Smooth muscle cell (in vitro differentiated cells): ENCODE data around the gene PCDHGB4. TPM values are rescaled to one million over a fixed set of nuclear protein-coding genes. Genes with fewer than 3 reads are reported as not detected.

Source experiments
- DNase-seq: peaks from one replicate; lab custom pipeline; 2025; ENCODE audit not compliant: unreplicated experiment; lab: John Stamatoyannopoulos, UW
- H2AFZ ChIP-seq: fragments of 200-600 bp; sonication (generic); 2 replicates; pipeline ENCODE4 v1.6.0; 2016; ENCODE audit warnings: antibody characterized with exemption, low read depth, mild to moderate bottlenecking
- H3F3A ChIP-seq: fragments of 200-600 bp; sonication (generic); 2 replicates; pipeline ENCODE4 v1.6.0; 2017; ENCODE audit warnings: antibody characterized with exemption, low read depth
- H3K27ac ChIP-seq: fragments of 200-600 bp; sonication (generic); 2 replicates; pipeline ENCODE4 v1.5.1; 2016; ENCODE audit warnings: low read depth, mild to moderate bottlenecking
- H3K27me3 ChIP-seq: fragments of 200-600 bp; sonication (generic); 2 replicates; pipeline ENCODE4 v1.6.1; 2016; ENCODE audit warnings: low read depth, mild to moderate bottlenecking
- H3K36me3 ChIP-seq: fragments of 200-600 bp; sonication (generic); 2 replicates; pipeline ENCODE4 v1.5.1; 2016; ENCODE audit warnings: low read depth
- H3K4me1 ChIP-seq: fragments of 200-600 bp; sonication (generic); 2 replicates; pipeline ENCODE4 v1.5.1; 2016; ENCODE audit warnings: low read depth
- H3K4me2 ChIP-seq: fragments of 200-600 bp; sonication (generic); 2 replicates; pipeline ENCODE4 v1.6.0; 2016; ENCODE audit warnings: mild to moderate bottlenecking
- H3K4me3 ChIP-seq: fragments of 200-600 bp; sonication (generic); 2 replicates; pipeline ENCODE4 v1.5.1; 2016; ENCODE audit warnings: mild to moderate bottlenecking
- H3K79me2 ChIP-seq: fragments of 200-600 bp; sonication (generic); 2 replicates; pipeline ENCODE4 v1.6.0; 2016; ENCODE audit warnings: low read depth, mild to moderate bottlenecking
- H3K9ac ChIP-seq: fragments of 200-600 bp; sonication (generic); 2 replicates; pipeline ENCODE4 v1.6.0; 2016; ENCODE audit warnings: low read depth
- H3K9me3 ChIP-seq: fragments of 200-600 bp; sonication (generic); replicated peaks from 2 replicates; pipeline ENCODE4 v1.5.1; 2016; ENCODE audit warnings: low read depth
- H4K20me1 ChIP-seq: fragments of 200-600 bp; sonication (generic); 2 replicates; pipeline ENCODE4 v1.6.0; 2016; ENCODE audit warnings: low read depth
- WGBS: methylation state at CpG from one replicate; pipeline ENCODE4 v1.1.7; 2016; ENCODE audit warnings: low lambda C conversion rate; 5-methylcytosine and 5-hydroxymethylcytosine counted together
- polyA plus RNA-seq: library from polyadenylated mRNA; unstranded; fragments of >200 nt; fragmentation: Nextera tagmentation; extraction: Ambion mirVana; gene quantifications from 2 replicates; pipeline ENCODE4 v1.2.1, GENCODE V29; 2016
- total RNA-seq: library from RNA; depleted of rRNA; stranded (reverse); fragments of >200 nt; gene quantifications from 2 replicates; pipeline ENCODE4 v1.2.3, GENCODE V29; 2014
- TF ChIP-seq, protein P1 (sequence below): fragments of 200-600 bp; sonication (generic); IDR thresholded peaks from 2 replicates; pipeline ENCODE4 v1.5.1; 2017; ENCODE audit warnings: borderline replicate concordance, mild to moderate bottlenecking, antibody characterized with exemption; ENCODE audit not compliant: insufficient read depth, poor library complexity, severe bottlenecking

The PCDHGB4 gene
- total and polyA plus RNA-seq, 2 experiments from 2014 or later, result 27.5 to 43.1 TPM

DNA sequence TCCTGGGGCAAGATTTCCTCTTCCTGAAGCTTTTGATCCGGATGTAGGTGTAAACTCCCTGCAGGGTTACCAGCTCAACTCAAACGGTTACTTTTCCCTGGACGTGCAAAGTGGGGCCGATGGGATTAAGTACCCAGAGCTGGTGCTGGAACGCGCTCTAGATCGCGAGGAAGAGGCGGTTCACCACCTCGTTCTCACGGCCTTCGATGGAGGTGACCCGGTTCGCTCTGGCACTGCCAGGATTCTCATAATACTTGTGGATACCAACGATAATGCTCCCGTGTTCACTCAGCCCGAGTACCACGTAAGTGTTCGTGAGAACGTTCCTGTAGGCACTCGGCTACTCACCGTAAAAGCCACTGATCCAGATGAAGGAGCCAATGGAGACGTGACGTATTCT, 31.9 kb upstream of the PCDHGB4 start:
- Histone ChIP-seq H3K9me3 (peaks cover 6% of the 10 kb centered on the region), H3F3A (no peaks in the 10 kb centered on the region), H3K4me2 (no peak overlapping the region), H3K36me3 (no peaks in the 10 kb centered on the region), H3K4me1 (no peaks in the 10 kb centered on the region), H3K79me2 (no peaks in the 10 kb centered on the region), H2AFZ (no peak overlapping the region), H3K9ac (no peak overlapping the region), H4K20me1 (no peaks in the 10 kb centered on the region), H3K27ac (no peak overlapping the region), H3K4me3 (no peak overlapping the region), H3K27me3 (no peaks in the 10 kb centered on the region)
- TF ChIP-seq, protein P1, sequence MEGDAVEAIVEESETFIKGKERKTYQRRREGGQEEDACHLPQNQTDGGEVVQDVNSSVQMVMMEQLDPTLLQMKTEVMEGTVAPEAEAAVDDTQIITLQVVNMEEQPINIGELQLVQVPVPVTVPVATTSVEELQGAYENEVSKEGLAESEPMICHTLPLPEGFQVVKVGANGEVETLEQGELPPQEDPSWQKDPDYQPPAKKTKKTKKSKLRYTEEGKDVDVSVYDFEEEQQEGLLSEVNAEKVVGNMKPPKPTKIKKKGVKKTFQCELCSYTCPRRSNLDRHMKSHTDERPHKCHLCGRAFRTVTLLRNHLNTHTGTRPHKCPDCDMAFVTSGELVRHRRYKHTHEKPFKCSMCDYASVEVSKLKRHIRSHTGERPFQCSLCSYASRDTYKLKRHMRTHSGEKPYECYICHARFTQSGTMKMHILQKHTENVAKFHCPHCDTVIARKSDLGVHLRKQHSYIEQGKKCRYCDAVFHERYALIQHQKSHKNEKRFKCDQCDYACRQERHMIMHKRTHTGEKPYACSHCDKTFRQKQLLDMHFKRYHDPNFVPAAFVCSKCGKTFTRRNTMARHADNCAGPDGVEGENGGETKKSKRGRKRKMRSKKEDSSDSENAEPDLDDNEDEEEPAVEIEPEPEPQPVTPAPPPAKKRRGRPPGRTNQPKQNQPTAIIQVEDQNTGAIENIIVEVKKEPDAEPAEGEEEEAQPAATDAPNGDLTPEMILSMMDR, result no peak
- DNase-seq, result no peak
- 96% methylated on average over 24 of the region's 24 CpGs for WGBS

DNA sequence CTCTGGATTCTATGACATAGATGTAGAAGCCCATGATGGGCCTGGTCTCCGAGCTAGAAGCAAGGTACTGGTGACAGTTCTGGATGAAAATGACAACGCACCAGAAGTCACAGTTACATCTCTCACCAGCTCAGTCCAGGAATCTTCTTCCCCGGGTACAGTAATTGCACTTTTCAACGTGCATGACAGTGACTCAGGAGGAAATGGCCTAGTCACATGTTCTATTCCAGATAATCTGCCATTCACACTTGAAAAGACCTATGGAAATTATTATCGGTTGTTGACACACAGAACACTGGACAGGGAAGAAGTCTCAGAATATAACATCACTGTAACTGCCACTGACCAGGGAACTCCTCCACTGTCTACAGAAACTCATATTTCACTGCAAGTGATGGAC, 31.4 kb upstream of the PCDHGB4 start:
- TF ChIP-seq, protein P1, result no peak
- Histone ChIP-seq H3K27ac (no peak overlapping the region), H3K4me1 (no peaks in the 10 kb centered on the region), H4K20me1 (no peaks in the 10 kb centered on the region), H3K4me2 (no peak overlapping the region), H2AFZ (no peak overlapping the region), H3K27me3 (no peaks in the 10 kb centered on the region), H3K79me2 (no peaks in the 10 kb centered on the region), H3K4me3 (no peak overlapping the region), H3K36me3 (no peaks in the 10 kb centered on the region), H3K9ac (no peak overlapping the region), H3F3A (no peaks in the 10 kb centered on the region), H3K9me3 (peaks cover 6% of the 10 kb centered on the region)
- WGBS, result 84% methylated on average over 5 of the region's 5 CpGs
- DNase-seq, result no peak

DNA sequence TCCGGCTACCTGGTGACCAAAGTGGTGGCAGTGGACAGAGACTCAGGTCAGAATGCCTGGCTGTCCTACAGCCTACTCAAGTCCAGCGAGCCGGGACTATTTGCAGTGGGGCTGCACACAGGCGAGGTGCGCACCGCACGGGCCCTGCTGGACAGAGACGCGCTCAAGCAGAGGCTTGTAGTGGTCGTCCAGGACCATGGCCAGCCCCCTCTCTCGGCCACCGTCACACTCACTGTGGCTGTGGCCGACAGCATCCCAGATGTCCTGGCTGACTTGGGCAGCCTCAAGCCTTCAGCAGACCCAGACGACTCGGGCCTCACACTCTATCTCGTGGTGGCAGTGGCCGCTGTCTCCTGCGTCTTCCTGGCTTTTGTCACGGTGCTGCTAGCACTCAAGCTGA, 30.5 kb upstream of the PCDHGB4 start:
- H3K9me3 ChIP-seq, result peaks cover 6% of the 10 kb centered on the region
- WGBS, result 89% methylated on average over 19 of the region's 19 CpGs
- H2AFZ ChIP-seq, result no peak overlapping the region
- no peaks in the 10 kb centered on the region for H3K79me2 ChIP-seq
- H3F3A ChIP-seq, result no peaks in the 10 kb centered on the region
- H3K27ac ChIP-seq, result no peak overlapping the region
- H3K9ac ChIP-seq, result no peak overlapping the region
- TF ChIP-seq, protein P1, result no peak
- no peaks in the 10 kb centered on the region for H3K4me1 ChIP-seq
- DNase-seq, result no peak
- H4K20me1 ChIP-seq, result no peaks in the 10 kb centered on the region
- H3K4me2 ChIP-seq, result no peak overlapping the region
- H3K36me3 ChIP-seq, result no peaks in the 10 kb centered on the region
- H3K4me3 ChIP-seq, result no peak overlapping the region
- H3K27me3 ChIP-seq, result no peaks in the 10 kb centered on the region

DNA sequence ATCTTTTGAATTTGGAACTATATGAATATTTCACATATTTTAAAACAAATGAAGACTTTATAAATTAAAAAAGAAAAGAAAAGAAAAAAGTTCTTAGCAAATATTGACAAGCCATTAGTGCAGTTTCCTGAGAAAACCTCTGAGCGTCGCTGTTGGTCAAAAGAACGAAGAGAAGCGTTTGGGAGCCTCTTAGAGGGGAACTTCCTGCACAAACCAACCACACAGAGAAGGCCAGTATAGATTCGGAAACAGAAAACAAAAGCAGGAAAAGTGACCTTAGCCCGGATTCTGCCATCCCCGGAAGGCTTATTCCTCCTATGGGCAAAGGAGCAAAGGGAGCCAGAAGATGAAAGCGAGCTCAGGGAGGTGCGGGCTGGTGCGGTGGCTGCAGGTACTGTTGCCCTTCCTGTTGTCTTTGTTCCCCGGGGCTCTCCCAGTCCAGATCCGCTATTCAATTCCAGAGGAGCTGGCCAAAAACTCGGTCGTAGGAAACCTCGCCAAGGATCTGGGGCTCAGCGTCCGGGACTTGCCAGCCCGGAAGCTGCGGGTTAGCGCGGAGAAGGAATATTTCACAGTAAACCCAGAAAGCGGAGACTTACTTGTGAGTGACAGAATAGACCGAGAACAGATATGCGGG, 27.6 kb upstream of the PCDHGB4 start, which contains the start of gene PCDHGB2:
TSS of gene PCDHGB2 (plus strand) at position 205 of the 637 bp plus-strand sequence. CDS start at position 347, 142 bp downstream.
- no peak within 1 kb of the TSS for H3K27ac ChIP-seq
- H3K4me3 ChIP-seq, result no peak within 1 kb of the TSS
- H3K4me2 ChIP-seq, result no peak within 1 kb of the TSS
- no peak within 1 kb of the TSS for H3K9ac ChIP-seq
- H3F3A ChIP-seq, result no peaks in the 10 kb centered on the region
- no peaks in the 10 kb centered on the region for H3K79me2 ChIP-seq
- no peaks in the 10 kb centered on the region for H4K20me1 ChIP-seq
- no peak within 1 kb of the TSS for H2AFZ ChIP-seq
- TF ChIP-seq, protein P1, result peak; percentile 4
- no peaks in the 10 kb centered on the region for H3K4me1 ChIP-seq
- no peak for DNase-seq
- 82% methylated on average over 24 of the region's 24 CpGs for WGBS
- H3K9me3 ChIP-seq, result peaks cover 6% of the 10 kb centered on the region
- H3K27me3 ChIP-seq, result no peaks in the 10 kb centered on the region
- no peaks in the 10 kb centered on the region for H3K36me3 ChIP-seq
